Ascending aorta (tissue), 2 donors: ENCODE results near the gene AXIN2. TPM values are rescaled to one million over a fixed set of nuclear protein-coding genes. Genes with fewer than 3 reads are reported as not detected.

Experiments used
- DNase-seq, 2 donors: peaks; one replicate each; pipeline ENCODE4 v3.0.0-alpha.2; 2019; ENCODE audit warnings: low spot score in 2 of 2
- H3K27ac ChIP-seq, 2 donors: fragments of 200-600 bp; sonication (generic); one replicate each; pipeline ENCODE4 v1.5.1; 2016 to 2017; ENCODE audit warnings: mild to moderate bottlenecking in 1 of 2
- H3K27me3 ChIP-seq: fragments of 200-600 bp; sonication (generic); one replicate; pipeline ENCODE4 v1.5.1; 2017
- H3K36me3 ChIP-seq, 2 donors: fragments of 200-600 bp; sonication (generic); one replicate each; pipeline ENCODE4 v1.5.1; 2016
- H3K4me1 ChIP-seq, 2 donors: fragments of 200-600 bp; sonication (generic); one replicate each; pipeline ENCODE4 v1.5.1; 2016 to 2017; ENCODE audit warnings: mild to moderate bottlenecking in 1 of 2
- H3K4me3 ChIP-seq, 2 donors: fragments of 200-600 bp; sonication (generic); one replicate each; pipeline ENCODE4 v1.5.1; 2016 to 2017; ENCODE audit warnings: mild to moderate bottlenecking in 1 of 2
- H3K9me3 ChIP-seq, 2 donors: fragments of 200-600 bp; sonication (generic); one replicate each; pipeline ENCODE4 v1.5.1; 2016
- intact Hi-C: fragments of 100-400 bp; cut with DNase I; formaldehyde crosslinking; loops from one replicate; pipeline ENCODE4 v1.15.1; 2023
- total RNA-seq: library from RNA; depleted of rRNA; stranded (reverse); fragments of >200 nt; gene quantifications from one replicate; pipeline ENCODE4 v1.1.0, GENCODE V29; 2016
- TF ChIP-seq, protein P1 (sequence below), 3 experiments: fragments of 200-600 bp in 2 of 3; fragments of 450-650 bp in 1 of 3; sonication (generic) in 2 of 3; IDR thresholded peaks; one replicate each; pipeline ENCODE4 v1.5.1; 2016 to 2019; ENCODE audit warnings: antibody characterized with exemption in 3 of 3, mild to moderate bottlenecking in 1 of 3, moderate library complexity in 1 of 3

Gene AXIN2
- total RNA-seq, 1 donor from 2014 or later, result 27.5 TPM

DNA sequence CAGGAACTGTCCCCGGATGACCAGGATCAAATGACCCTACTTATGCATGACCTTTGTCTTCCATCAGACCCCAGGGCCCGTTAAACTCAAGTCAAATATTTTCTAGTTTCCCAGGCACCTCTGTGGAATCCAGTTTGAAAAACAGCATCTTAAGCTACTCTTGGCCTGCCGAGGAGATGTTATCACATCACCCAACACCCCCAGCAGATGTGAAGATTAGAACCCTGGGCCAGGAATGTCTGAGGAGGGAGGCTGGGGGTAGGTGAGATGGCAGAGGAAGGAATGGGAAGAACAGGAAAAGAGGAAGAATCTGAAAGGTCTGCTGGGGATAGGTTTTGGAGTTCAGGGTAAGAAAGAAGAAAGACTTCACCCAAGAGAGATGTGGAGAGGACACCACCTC, 79.2 kb downstream of the AXIN2 start:
- TF ChIP-seq, protein P1, sequence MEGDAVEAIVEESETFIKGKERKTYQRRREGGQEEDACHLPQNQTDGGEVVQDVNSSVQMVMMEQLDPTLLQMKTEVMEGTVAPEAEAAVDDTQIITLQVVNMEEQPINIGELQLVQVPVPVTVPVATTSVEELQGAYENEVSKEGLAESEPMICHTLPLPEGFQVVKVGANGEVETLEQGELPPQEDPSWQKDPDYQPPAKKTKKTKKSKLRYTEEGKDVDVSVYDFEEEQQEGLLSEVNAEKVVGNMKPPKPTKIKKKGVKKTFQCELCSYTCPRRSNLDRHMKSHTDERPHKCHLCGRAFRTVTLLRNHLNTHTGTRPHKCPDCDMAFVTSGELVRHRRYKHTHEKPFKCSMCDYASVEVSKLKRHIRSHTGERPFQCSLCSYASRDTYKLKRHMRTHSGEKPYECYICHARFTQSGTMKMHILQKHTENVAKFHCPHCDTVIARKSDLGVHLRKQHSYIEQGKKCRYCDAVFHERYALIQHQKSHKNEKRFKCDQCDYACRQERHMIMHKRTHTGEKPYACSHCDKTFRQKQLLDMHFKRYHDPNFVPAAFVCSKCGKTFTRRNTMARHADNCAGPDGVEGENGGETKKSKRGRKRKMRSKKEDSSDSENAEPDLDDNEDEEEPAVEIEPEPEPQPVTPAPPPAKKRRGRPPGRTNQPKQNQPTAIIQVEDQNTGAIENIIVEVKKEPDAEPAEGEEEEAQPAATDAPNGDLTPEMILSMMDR (IDR thresholded peaks at IDR 0.05), result no peak
- no peaks in the 10 kb centered on the region for H3K36me3 ChIP-seq
- intact Hi-C loops, result no loop called here
- no peaks in the 10 kb centered on the region for H3K9me3 ChIP-seq
- no peak for DNase-seq
- no peaks in the 10 kb centered on the region for H3K27me3 ChIP-seq
- H3K27ac ChIP-seq, result peak overlapping the region in 1 of 2 donors; percentile 6
- no peak overlapping the region for H3K4me3 ChIP-seq
- H3K4me1 ChIP-seq, result peaks cover 4 to 10% of the 10 kb centered on the region in 2 donors

DNA sequence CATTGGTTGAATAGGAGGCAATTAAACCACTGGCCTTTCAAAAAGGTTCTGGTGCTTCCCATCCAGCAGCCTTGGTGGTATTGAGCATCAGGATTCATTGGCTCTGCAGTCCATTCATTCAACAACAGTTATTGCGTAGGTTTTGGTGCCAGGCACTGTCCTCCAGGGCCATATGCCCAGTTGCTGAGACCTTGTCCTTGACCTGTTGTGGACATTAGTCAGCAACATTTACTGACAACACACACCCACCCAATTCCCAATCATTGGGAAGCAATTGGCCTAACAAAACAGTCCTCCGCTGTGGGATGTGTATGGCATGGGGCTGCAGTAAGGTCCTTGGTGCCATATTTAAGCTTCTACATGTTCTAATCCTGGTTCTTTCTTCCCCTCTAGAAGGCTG, 82.2 kb downstream of the AXIN2 start:
- intact Hi-C loops, result no loop called here
- no peak for DNase-seq
- Histone ChIP-seq H3K4me1 (no peaks in the 10 kb centered on the region), H3K27me3 (no peaks in the 10 kb centered on the region), H3K27ac (no peak overlapping the region), H3K36me3 (no peaks in the 10 kb centered on the region), H3K9me3 (no peaks in the 10 kb centered on the region), H3K4me3 (no peak overlapping the region)
- TF ChIP-seq, protein P1 (IDR thresholded peaks at IDR 0.05), result no peak
